ENCODE results near the gene PDK2. TPM values are rescaled to one million over a fixed set of nuclear protein-coding genes. Genes with fewer than 3 reads are reported as not detected.

The PDK2 gene
- total RNA-seq, 4 donors from 2014 or later = 31.6 to 70.6 (median 58.1) TPM

DNA sequence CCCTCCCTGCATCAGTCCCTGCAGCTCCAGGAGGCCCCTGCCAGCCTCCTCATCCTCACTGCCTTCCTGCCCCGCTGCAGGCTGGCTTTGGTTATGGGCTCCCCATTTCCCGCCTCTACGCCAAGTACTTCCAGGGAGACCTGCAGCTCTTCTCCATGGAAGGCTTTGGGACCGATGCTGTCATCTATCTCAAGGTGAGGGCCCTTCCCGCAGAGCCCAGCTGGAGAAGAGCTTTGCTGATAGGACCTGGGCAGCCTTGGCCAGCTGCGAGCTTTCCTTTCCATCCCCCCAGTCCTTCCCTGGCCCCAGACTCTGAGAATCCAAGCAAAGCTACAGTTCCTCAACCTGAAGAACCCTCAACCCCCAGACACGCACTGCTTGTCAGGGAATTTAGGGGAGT lies 14.1 kb downstream of the PDK2 start:
- TF ChIP-seq POLR2A (IDR thresholded peaks at IDR 0.05) (no peak), EP300 (IDR thresholded peaks at IDR 0.05) (no peak), POLR2AphosphoS5 (IDR thresholded peaks at IDR 0.05) (no peak)
- TF ChIP-seq, protein P1, sequence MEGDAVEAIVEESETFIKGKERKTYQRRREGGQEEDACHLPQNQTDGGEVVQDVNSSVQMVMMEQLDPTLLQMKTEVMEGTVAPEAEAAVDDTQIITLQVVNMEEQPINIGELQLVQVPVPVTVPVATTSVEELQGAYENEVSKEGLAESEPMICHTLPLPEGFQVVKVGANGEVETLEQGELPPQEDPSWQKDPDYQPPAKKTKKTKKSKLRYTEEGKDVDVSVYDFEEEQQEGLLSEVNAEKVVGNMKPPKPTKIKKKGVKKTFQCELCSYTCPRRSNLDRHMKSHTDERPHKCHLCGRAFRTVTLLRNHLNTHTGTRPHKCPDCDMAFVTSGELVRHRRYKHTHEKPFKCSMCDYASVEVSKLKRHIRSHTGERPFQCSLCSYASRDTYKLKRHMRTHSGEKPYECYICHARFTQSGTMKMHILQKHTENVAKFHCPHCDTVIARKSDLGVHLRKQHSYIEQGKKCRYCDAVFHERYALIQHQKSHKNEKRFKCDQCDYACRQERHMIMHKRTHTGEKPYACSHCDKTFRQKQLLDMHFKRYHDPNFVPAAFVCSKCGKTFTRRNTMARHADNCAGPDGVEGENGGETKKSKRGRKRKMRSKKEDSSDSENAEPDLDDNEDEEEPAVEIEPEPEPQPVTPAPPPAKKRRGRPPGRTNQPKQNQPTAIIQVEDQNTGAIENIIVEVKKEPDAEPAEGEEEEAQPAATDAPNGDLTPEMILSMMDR (IDR thresholded peaks at IDR 0.05) = no peak
- Histone ChIP-seq H3K4me3 (no peak overlapping the region), H3K27ac (peak overlapping the region in 1 of 4 donors; percentile 83), H3K36me3 (peaks cover 0 to 72% of the 10 kb centered on the region in 2 donors), H3K9me3 (no peaks in the 10 kb centered on the region), H3K4me1 (peaks cover 4 to 42% (median 15%) of the 10 kb centered on the region in 3 donors), H3K27me3 (no peaks in the 10 kb centered on the region)
- ATAC-seq = no peak
- 79% methylated on average over 5 of the region's 7 CpGs; no CpG with 5 or more reads in 1 of the 2 donors for WGBS, 2 donors (ENCODE audit: low coverage in 1 of 2)

DNA sequence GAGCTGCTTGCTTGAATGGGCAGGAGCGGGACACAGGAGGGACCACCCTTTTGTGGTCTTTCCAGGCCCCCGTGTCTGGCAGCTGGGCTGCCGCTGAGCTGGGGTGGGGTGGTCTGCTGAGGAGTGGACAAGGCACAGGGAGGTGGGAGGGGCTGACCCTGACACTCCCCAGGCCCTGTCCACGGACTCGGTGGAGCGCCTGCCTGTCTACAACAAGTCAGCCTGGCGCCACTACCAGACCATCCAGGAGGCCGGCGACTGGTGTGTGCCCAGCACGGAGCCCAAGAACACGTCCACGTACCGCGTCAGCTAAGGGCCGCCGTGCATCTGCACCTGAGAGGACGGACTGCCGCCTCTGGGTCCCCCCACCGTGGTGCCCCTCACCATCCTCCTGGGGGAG lies 14.6 kb downstream of the PDK2 start:
- Histone ChIP-seq H3K4me3 (no peak overlapping the region), H3K36me3 (peaks cover 0 to 66% of the 10 kb centered on the region in 2 donors)

DNA sequence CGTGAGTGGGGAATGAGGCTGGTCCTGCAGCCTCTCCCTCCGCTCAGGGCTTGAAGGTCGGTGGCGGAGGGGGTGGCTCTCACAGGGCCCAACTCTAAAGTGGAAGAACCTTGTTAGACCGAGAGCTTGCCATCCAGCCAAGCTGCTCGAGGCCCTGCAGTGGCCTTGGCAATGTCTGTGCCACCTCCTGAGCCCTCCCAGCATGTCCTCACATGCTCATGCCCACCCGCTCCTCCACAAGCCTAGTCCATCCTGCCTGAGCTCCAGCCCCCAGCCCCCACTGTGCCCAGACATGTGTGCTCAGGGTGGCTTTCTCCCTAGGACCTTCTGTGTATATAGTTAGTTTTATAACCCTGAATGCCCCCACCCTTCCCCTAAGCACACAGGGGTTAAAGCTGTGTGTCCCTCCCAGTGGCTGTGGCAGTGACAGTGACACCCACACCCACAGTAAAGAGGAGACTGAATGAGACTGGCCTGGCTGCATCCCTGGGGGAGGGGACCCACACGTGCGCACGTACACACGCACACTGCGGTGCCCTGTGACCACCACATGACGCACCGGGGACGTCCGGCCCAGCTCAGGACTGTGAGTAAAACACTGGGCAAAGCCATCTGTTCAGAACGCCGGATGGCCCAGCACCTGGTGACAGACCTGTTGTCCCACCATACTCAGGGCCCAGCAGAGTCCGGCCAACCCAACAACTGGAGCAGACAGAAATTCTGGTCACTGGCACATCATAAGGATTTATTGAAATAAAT lies 15.6 kb downstream of the PDK2 start:
- Histone ChIP-seq H3K27me3 (no peaks in the 10 kb centered on the region), H3K9me3 (no peaks in the 10 kb centered on the region), H3K27ac (peak overlapping the region; percentile 37 to 83 (median 82)), H3K4me1 (peaks cover 4 to 48% (median 15%) of the 10 kb centered on the region in 3 donors), H3K36me3 (peaks cover 0 to 56% of the 10 kb centered on the region in 2 donors), H3K4me3 (no peak overlapping the region)
- TF ChIP-seq POLR2AphosphoS5 (IDR thresholded peaks at IDR 0.05) = no peak
- TF ChIP-seq, protein P1 (IDR thresholded peaks at IDR 0.05) = no peak
- no peak for TF ChIP-seq EP300 (IDR thresholded peaks at IDR 0.05)
- TF ChIP-seq POLR2A (IDR thresholded peaks at IDR 0.05) = no peak
- peak; percentile 2 for ATAC-seq
- WGBS, 2 donors (ENCODE audit: low coverage in 1 of 2) = 60% methylated on average over 3 of the region's 19 CpGs; no CpG with 5 or more reads in 1 of the 2 donors

More for the DNA sequence above, 14.6 kb downstream of the PDK2 start:
- Histone ChIP-seq H3K9me3 (no peaks in the 10 kb centered on the region), H3K27ac (peak overlapping the region in 2 of 4 donors; percentile 83), H3K27me3 (no peaks in the 10 kb centered on the region), H3K4me1 (peaks cover 4 to 43% (median 15%) of the 10 kb centered on the region in 3 donors)
- 40% methylated on average over 1 of the region's 19 CpGs; no CpG with 5 or more reads in 1 of the 2 donors for WGBS, 2 donors (ENCODE audit: low coverage in 1 of 2)
- no peak for ATAC-seq
- TF ChIP-seq POLR2AphosphoS5 (IDR thresholded peaks at IDR 0.05) = no peak
- TF ChIP-seq EP300 (IDR thresholded peaks at IDR 0.05) = no peak
- no peak for TF ChIP-seq POLR2A (IDR thresholded peaks at IDR 0.05)
- TF ChIP-seq, protein P1 (IDR thresholded peaks at IDR 0.05) = no peak

DNA sequence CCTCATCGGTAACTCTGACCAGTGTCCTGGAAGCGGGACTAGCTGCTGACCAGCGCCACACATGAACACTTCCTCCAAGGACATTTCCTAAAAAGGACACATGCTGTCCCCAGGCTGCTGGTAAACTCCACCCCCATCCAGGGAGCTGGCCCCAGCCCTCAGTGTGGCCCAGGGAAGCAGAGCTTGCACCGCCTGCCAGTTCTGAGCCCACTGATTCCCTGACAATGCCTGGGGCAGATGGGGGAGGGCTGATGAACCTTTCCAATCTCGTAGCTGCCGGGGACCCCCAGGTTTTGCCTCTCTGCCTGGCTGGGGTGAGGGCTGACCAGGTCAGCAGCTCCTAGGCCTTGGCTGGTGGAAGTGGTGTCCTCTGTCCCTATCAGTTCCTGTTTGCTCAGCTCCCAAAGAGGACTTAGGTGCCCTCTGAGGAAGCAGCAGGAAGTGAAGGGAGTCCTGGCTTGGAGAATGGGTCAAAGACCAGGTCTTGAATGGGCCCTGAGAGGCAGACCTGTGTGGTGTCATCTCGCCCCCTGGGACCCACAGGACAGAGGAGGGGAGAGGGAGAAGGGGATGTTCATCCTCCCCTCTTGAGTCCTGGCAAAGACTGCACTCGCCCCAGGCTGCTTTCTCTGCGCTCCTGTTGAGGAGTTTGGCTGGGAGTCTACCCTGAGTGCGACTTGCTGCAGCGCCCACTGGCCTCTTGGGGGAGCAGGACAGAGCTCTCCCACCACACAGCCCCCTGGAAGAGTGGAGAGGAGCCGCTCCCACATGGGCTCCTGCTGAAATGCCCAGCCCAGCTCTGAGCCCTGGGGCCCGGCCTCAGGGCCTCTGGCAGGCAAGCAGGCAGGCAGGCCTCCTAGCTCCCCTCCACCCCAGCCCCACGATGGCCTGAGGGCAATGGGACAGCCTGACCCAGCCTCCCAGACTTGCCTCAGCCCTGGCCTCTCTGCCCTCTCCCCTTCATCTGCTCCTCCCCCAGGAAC lies 16.8 kb downstream of the PDK2 start:
- Histone ChIP-seq H3K4me3 (no peak overlapping the region), H3K9me3 (no peaks in the 10 kb centered on the region), H3K27me3 (no peaks in the 10 kb centered on the region), H3K27ac (peak overlapping the region; percentile 37 to 83 (median 82)), H3K4me1 (peaks cover 4 to 54% (median 15%) of the 10 kb centered on the region in 3 donors), H3K36me3 (peaks cover 0 to 44% of the 10 kb centered on the region in 2 donors)
- no CpG with 5 or more reads among the region's 14 CpGs for WGBS, 2 donors (ENCODE audit: low coverage in 1 of 2)
- ATAC-seq = peak; percentile 45
- TF ChIP-seq EP300 (IDR thresholded peaks at IDR 0.05) = no peak

DNA sequence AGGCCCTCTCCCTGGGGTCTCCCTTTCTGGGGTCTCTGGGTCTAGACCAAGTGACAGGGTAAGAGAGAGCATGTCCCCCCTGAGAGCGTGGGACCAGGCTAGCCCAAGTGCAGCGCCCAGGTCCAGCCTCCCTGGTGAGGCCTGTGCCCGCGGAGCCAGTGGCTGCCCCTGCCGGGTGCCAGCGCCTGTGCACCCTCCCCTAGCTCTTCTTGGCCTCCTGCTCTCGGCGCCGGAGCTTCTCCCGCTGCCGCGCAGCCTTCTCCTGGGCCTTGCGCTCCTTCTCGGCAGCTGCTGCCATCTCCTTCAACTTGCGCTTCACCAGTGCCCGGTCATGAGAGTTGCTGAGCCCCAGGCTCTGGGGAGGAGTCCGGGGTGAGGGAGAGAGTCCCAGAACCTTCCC lies 17.5 kb downstream of the PDK2 start:
- peaks cover 4 to 61% (median 22%) of the 10 kb centered on the region in 3 donors for H3K4me1 ChIP-seq
- H3K27me3 ChIP-seq = peaks cover 6% of the 10 kb centered on the region
- H3K27ac ChIP-seq = peak overlapping the region; percentile 37 to 83 (median 82)
- ATAC-seq = no peak
- TF ChIP-seq EP300 (IDR thresholded peaks at IDR 0.05) = no peak
- peak; percentile 12 for TF ChIP-seq POLR2AphosphoS5 (IDR thresholded peaks at IDR 0.05)
- WGBS, 2 donors (ENCODE audit: low coverage in 1 of 2) = 63% methylated on average over 5 of the region's 17 CpGs; no CpG with 5 or more reads in 1 of the 2 donors
- no peak overlapping the region for H3K4me3 ChIP-seq
- no peaks in the 10 kb centered on the region for H3K9me3 ChIP-seq
- peaks cover 0 to 37% of the 10 kb centered on the region in 2 donors for H3K36me3 ChIP-seq
